OCI-LY7 (cell line): ENCODE data around the gene FMN1. TPM values are rescaled to one million over a fixed set of nuclear protein-coding genes. Genes with fewer than 3 reads are reported as not detected.

Source experiments
- BruUV-seq: library from RNA; stranded (reverse); fragments of 400-500 nt; replicated peaks from 2 replicates; lab custom pipeline; 2021; lab: Mats Ljungman, UMichigan
- CTCF ChIA-PET: fragments of 300-600 bp; sonication (Branson Sonifier 250); formaldehyde crosslinking; loops from one replicate; lab custom pipeline; 2022; ENCODE audit warnings: antibody characterized with exemption; ENCODE audit not compliant: unreplicated experiment; lab: Charles Lee
- POLR2A ChIA-PET: fragments of 300-600 bp; sonication (Branson Sonifier 250); formaldehyde crosslinking; loops from one replicate; lab custom pipeline; 2022; ENCODE audit warnings: antibody characterized with exemption; lab: Charles Lee
- DNase-seq: peaks from one replicate; pipeline ENCODE4 v3.0.0-alpha.2; 2015; ENCODE audit warnings: low spot score
- H2AFZ ChIP-seq: fragments of 200-600 bp; sonication (generic), shearing (Covaris generic); 2 replicates; pipeline ENCODE4 v1.6.1; 2014; ENCODE audit warnings: mild to moderate bottlenecking, antibody characterized with exemption, low read length, moderate library complexity
- H3K27ac ChIP-seq: fragments of 200-600 bp; sonication (generic); 2 replicates; pipeline ENCODE4 v1.5.1; 2014; ENCODE audit warnings: mixed run types, low read depth, mild to moderate bottlenecking, moderate library complexity, low read length, inconsistent platforms; ENCODE audit not compliant: poor library complexity, severe bottlenecking
- H3K36me3 ChIP-seq: fragments of 200-600 bp; sonication (generic); 2 replicates; pipeline ENCODE4 v1.6.1; 2014; ENCODE audit warnings: mild to moderate bottlenecking, antibody characterized with exemption, low read length, moderate library complexity, mixed read lengths; ENCODE audit not compliant: insufficient read depth
- H3K4me1 ChIP-seq: fragments of 200-600 bp; sonication (generic); 2 replicates; pipeline ENCODE4 v1.5.1; 2014; ENCODE audit warnings: mild to moderate bottlenecking, low read length; ENCODE audit not compliant: insufficient read depth, poor library complexity, severe bottlenecking
- H3K4me2 ChIP-seq: fragments of 200-600 bp; sonication (generic); 2 replicates; pipeline ENCODE4 v1.6.1; 2014; ENCODE audit warnings: mild to moderate bottlenecking, low read length
- H3K4me3 ChIP-seq: fragments of 200-600 bp; sonication (generic); 2 replicates; pipeline ENCODE4 v1.5.1; 2014; ENCODE audit warnings: mild to moderate bottlenecking, low read depth, low read length; ENCODE audit not compliant: poor library complexity, severe bottlenecking
- H3K79me2 ChIP-seq: fragments of 200-600 bp; sonication (generic); 2 replicates; pipeline ENCODE4 v1.6.1; 2016; ENCODE audit warnings: low read depth, mild to moderate bottlenecking, low read length, moderate library complexity, mixed read lengths; ENCODE audit not compliant: insufficient read depth
- H3K9me2 ChIP-seq: fragments of 200-600 bp; sonication (generic); 2 replicates; pipeline ENCODE4 v1.6.1; 2016; ENCODE audit warnings: mild to moderate bottlenecking, low read length, mixed read lengths; ENCODE audit not compliant: insufficient read depth
- H3K9me3 ChIP-seq: fragments of 200-600 bp; sonication (generic); 2 replicates; pipeline ENCODE4 v1.6.1; 2014; ENCODE audit warnings: mild to moderate bottlenecking, mixed run types, low read length, mixed read lengths
- H4K20me1 ChIP-seq: fragments of 200-600 bp; sonication (generic); 2 replicates; pipeline ENCODE4 v1.6.1; 2014; ENCODE audit warnings: mild to moderate bottlenecking, antibody characterized with exemption, low read length, moderate library complexity, mixed read lengths; ENCODE audit not compliant: insufficient read depth
- EZH2phosphoT487 ChIP-seq: fragments of 200-600 bp; sonication (generic); IDR thresholded peaks from 2 replicates; pipeline ENCODE4 v1.6.1; 2018; ENCODE audit warnings: low read depth, borderline replicate concordance, mild to moderate bottlenecking, mixed run types, antibody characterized with exemption, low read length, moderate library complexity, mixed read lengths
- intact Hi-C: fragments of 100-400 bp; cut with micrococcal nuclease; formaldehyde crosslinking; loops from one replicate; pipeline ENCODE4 v1.10.0; 2022; ENCODE audit not compliant: unreplicated experiment
- total RNA-seq, 2 experiments: library from RNA; depleted of rRNA in 1 of 2; stranded (reverse); fragments of >200 nt in 1 of 2; shearing (Covaris generic) in 1 of 2; gene quantifications; 2 replicates each; pipeline ENCODE4 v1.2.3, GENCODE V29; 2014 to 2022
- TF ChIP-seq, protein P1 (sequence below): fragments of 200-600 bp; sonication (generic); conservative IDR thresholded peaks from 2 replicates; pipeline ENCODE4 v1.5.1; 2014; ENCODE audit warnings: mild to moderate bottlenecking, antibody characterized with exemption, low read length, moderate library complexity, mixed read lengths

The FMN1 gene
- total RNA-seq, 2 experiments from 2014 or later: 3.2 to 4.2 TPM

DNA sequence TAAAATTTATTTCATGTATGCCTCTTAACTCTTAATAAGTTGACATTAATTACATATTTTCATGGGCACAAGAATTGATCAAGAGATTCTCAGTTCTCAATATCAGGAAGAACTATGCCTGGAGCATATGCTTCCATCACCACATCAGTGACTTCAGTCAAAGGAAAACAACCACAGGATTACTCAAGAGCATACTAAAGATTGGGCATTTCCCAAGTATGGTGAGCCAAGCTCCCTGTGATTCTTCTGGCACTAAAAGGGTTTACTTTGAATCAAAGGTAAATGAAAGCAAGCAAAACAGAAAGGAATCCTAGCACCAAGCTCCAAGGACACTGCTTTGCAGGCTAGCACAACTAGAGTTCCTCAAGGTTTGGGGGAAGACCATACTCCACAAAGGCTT lies 44.6 kb downstream of the FMN1 start:
- Histone ChIP-seq H3K27ac (no peak overlapping the region), H3K79me2 (no peaks in the 10 kb centered on the region), H3K4me1 (no peaks in the 10 kb centered on the region), H3K4me3 (no peak overlapping the region), H3K9me3 (no peaks in the 10 kb centered on the region), H4K20me1 (no peaks in the 10 kb centered on the region), H3K36me3 (no peaks in the 10 kb centered on the region), H3K9me2 (no peaks in the 10 kb centered on the region), H3K4me2 (no peak overlapping the region), H2AFZ (no peak overlapping the region)
- no peak for TF ChIP-seq EZH2phosphoT487
- TF ChIP-seq, protein P1, sequence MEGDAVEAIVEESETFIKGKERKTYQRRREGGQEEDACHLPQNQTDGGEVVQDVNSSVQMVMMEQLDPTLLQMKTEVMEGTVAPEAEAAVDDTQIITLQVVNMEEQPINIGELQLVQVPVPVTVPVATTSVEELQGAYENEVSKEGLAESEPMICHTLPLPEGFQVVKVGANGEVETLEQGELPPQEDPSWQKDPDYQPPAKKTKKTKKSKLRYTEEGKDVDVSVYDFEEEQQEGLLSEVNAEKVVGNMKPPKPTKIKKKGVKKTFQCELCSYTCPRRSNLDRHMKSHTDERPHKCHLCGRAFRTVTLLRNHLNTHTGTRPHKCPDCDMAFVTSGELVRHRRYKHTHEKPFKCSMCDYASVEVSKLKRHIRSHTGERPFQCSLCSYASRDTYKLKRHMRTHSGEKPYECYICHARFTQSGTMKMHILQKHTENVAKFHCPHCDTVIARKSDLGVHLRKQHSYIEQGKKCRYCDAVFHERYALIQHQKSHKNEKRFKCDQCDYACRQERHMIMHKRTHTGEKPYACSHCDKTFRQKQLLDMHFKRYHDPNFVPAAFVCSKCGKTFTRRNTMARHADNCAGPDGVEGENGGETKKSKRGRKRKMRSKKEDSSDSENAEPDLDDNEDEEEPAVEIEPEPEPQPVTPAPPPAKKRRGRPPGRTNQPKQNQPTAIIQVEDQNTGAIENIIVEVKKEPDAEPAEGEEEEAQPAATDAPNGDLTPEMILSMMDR: no peak
- ChIA-PET CTCF (no interaction called here), POLR2A (no interaction called here)
- no TSS peak for BruUV-seq
- intact Hi-C loops: no loop called here
- DNase-seq: no peak

DNA sequence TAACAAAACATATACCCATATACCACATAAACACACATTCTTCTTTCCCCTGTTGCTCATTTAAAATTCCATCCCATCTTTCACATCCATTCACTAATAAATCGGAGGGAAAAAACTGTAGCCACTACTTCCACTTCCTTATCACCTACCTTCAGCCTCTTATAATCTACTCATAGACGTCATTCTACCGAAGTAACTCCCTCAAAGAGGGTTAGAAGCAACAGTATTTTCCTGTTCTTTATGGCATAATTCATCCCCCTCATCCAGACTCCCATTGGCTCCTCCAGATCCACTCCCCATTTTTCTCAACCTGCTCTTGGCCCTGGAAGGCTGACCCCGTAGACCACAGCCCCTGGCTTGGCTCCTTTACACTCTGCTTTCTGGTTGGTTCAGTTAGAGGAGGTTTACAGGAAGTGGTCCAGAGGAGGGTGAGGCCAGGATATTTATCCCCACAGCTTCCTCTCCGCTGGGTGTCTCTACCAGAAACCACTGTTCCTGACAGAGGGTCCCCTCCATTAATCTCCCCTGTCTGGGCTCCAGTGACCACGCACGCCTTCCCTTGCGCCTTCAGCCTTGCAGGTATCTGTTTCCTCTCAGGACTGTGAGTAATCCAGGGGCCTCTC lies 46.3 kb downstream of the FMN1 start:
- no TSS peak for BruUV-seq
- intact Hi-C loops: no loop called here
- no peak for TF ChIP-seq EZH2phosphoT487
- TF ChIP-seq, protein P1: no peak
- Histone ChIP-seq H3K27ac (no peak overlapping the region), H3K4me3 (no peak overlapping the region), H3K36me3 (no peaks in the 10 kb centered on the region), H3K9me2 (no peaks in the 10 kb centered on the region), H3K4me1 (no peaks in the 10 kb centered on the region), H4K20me1 (no peaks in the 10 kb centered on the region), H3K79me2 (no peaks in the 10 kb centered on the region), H2AFZ (no peak overlapping the region), H3K9me3 (no peaks in the 10 kb centered on the region), H3K4me2 (no peak overlapping the region)
- no peak for DNase-seq
- ChIA-PET CTCF (no interaction called here), POLR2A (no interaction called here)

- BruUV-seq: no TSS peak
- CTCF ChIA-PET: no interaction called here
- DNase-seq: no peak
- Histone ChIP-seq H3K79me2 (no peaks in the 10 kb centered on the region), H2AFZ (no peak overlapping the region), H4K20me1 (no peaks in the 10 kb centered on the region), H3K27ac (no peak overlapping the region), H3K4me1 (no peaks in the 10 kb centered on the region), H3K36me3 (no peaks in the 10 kb centered on the region), H3K4me3 (no peak overlapping the region), H3K9me3 (no peaks in the 10 kb centered on the region), H3K4me2 (no peak overlapping the region), H3K9me2 (no peaks in the 10 kb centered on the region)
- intact Hi-C loops: no loop called here
- POLR2A ChIA-PET: interaction anchor here (0.7 kb wide), 1 partner anchor 15 kb away, joined by 6 read pairs; no protein-coding TSS in a partner anchor
- TF ChIP-seq EZH2phosphoT487: no peak
- TF ChIP-seq, protein P1: no peak
Measured at GRCh38 chr15:33146051-33146450, 48.5 kb downstream of the FMN1 start.
